ENCODE measurements around the gene EFHC1.

EFHC1 gene

GRCh38 chr6:52560462-52560861 lies 140.3 kb downstream of the EFHC1 start:
- no peak for DNase-seq

GRCh38 chr6:52562911-52563310 lies 142.8 kb downstream of the EFHC1 start:
- DNase-seq = no peak

GRCh38 chr6:52564856-52565255 lies 144.7 kb downstream of the EFHC1 start:
- DNase-seq = no peak

DNA sequence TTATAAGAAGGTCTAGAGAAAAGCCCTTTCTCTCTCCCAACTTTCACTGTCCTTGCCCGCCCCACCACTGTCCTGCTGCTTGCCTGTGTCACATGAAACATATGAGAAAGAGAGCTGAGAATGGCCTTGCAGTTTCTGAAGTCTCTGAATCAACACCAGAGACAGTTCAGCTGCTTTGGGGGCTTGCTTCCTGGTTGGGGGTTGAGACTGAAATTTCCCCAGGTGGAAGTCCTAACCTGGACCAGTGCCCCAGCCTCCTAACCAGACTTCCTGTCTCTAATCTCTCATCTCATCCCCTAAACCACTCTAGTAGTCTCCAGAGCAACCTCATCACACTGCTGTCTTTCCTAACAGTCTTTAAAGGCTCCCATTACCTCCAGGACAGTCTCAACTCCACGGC lies 146.1 kb downstream of the EFHC1 start:
- DNase-seq = no peak

- DNase-seq = no peak
Observed at GRCh38 chr6:52566853-52567279, 146.7 kb downstream of the EFHC1 start.

DNA sequence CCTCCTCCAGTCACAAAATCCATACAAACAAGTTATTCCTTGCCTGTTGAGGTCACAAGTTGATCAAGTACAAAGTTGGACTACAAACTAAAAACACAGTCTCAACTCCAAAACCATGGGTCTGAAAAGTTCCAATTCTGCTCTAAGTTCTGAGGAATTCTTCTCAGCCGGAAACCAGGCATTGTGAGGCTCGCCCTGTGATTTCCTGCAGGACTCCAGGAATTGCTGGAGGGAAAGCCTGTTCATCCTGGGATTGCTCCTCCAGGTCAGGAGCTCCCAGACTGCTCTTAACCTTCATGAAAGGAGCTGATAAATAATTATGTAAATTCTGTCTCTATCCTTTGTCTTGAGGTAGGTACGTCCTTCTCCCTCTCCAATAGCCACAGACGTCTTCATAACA lies 148.2 kb downstream of the EFHC1 start:
- no peak for DNase-seq

- DNase-seq = no peak
Observed at GRCh38 chr6:52570291-52570700, 150.2 kb downstream of the EFHC1 start.

GRCh38 chr6:52571099-52571755 lies 151.1 kb downstream of the EFHC1 start:
- DNase-seq = no peak

DNA sequence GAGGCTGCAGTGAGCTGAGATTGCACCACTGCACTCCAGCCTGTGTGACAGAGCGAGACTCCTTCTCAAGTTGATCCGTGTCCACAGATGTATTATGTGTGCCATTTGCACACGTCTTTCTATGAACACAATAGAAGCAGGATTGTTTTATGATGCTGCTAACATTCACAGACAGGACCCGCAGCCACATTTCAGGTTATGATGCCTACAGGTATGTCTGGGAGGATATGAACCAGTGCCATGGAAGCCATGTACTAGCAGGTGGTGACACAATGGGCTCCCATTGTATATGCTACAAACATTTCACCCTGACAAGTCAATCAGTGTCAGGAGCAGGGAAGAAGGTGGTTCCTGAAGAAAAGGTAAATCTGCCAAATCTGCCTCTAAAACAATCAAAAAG lies 152.4 kb downstream of the EFHC1 start:
- DNase-seq = no peak

DNA sequence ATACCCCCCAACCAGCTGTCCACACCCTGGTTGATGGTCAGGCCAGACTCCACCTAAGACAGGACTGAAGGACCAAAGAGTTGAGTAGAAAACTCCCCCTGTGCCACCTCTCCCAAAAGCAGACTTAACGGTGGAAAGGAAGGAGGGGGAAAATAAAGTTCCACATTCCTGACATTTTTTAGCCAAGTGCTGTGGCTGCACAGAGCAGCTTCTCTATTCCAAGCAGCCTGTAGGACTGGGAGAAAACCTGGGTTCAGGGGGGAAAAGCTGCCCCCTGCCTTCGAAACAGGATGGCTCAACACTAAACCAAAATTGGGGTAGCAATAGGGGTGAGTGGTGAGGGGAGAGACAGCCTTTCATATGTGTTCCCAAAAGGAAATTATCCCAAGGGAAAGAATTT lies 153.2 kb downstream of the EFHC1 start:
- DNase-seq = no peak

Measured in activated CD4-positive, alpha-beta T cell treated with anti-CD3 and anti-CD28 coated beads, Interleukin-2, amount 50 U/mL, for 48 hours (primary cell).